Muscle of arm (tissue), 12 donors: ENCODE measurements around the gene MRTO4. TPM values are rescaled to one million over a fixed set of nuclear protein-coding genes. Genes with fewer than 3 reads are reported as not detected.

Experiments used
- DNase-seq: peaks from one replicate; pipeline ENCODE4 v3.0.0-alpha.2; 2013
- polyA plus RNA-seq, 12 donors: library from polyadenylated mRNA; unstranded; fragments of 120-200 nt; gene quantifications; one replicate each; pipeline ENCODE4 v1.2.1, GENCODE V29; 2013; ENCODE audit not compliant: insufficient read length in 12 of 12

Gene MRTO4
- polyA plus RNA-seq, 12 donors: 21.4 to 44.1 (median 25.6) TPM; not detected in 1

DNA sequence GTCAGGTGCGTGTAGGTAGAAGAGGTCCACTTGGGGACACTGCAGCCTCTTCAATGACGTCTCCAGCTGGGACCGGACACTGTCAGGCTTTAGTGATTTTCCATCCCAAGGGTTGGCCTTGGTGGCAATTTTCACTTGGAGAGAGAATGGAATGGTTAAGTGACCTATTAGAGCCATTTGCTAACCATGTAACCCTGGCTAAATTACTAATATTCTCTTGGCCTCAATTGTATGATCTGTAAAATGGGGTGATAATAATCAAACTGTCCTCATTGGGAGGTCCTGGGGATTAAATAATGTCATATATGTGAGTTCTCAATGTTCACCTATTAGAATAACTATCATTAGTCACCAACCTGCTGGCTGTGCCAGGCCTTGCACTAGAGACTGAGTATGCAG is 56.9 kb downstream of the MRTO4 start:
- no peak for DNase-seq

DNA sequence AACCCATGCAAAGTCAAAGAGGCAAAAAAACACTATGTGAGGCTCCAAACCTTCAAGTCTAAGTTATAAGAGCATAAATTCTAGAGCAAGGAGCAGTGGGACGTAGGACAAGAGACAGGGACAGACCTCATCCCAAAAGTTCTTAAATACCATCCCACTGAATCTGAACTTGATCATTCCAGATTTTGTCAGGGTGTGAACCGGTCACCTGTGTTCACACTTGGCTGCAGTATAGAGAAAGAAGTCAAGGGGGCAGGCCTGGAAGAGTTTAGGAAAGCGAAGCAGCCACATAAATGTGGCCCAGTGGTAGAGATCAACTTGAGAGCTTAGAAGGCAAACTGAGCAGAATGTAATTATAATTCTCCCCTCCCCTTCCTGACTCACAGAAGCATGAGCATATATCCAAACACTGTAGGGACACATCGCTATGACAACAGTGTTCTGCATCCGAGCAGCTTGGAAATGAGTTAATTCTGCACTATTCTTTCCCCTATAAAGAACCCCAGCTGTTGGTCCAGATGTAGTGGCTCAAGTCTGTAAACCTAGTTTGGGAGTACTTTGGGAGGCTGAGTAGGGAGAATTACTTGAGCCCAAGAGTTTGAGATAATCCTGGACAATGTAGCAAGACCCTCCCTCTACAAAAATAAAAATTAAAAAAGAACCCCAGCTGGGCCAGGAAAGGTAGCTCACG is 57.7 kb downstream of the MRTO4 start:
- DNase-seq: no peak

Other genes with a start within 250 kb of the MRTO4 start
- gene UBR4, start 41.5 kb upstream of the MRTO4 start, polyA plus RNA-seq: 10 to 100 TPM in 11 of 12 donors, not detected in 1; 63.1 to 98.9 (median 78.6) TPM
- gene EMC1, start 281 bp upstream of the MRTO4 start, polyA plus RNA-seq: 10 to 100 TPM in 11 of 12 donors, not detected in 1; 32.6 to 55.8 (median 36.6) TPM
- 1 to 10 TPM in 6 of 12 donors, under 1 TPM in 4, not detected in 2; 0.57 to 1.8 (median 1.2) TPM for gene AKR7A3, start 37.0 kb downstream of the MRTO4 start, polyA plus RNA-seq
- gene AKR7A2, start 60.3 kb downstream of the MRTO4 start, polyA plus RNA-seq: 10 to 100 TPM in 11 of 12 donors, not detected in 1; 27.6 to 47.7 (median 38.3) TPM
- gene SLC66A1, start 60.5 kb downstream of the MRTO4 start, polyA plus RNA-seq: 10 to 100 TPM in 3 of 12 donors, 1 to 10 TPM in 8, not detected in 1; 7.7 to 12.2 (median 8.7) TPM
- gene CAPZB, start 233.7 kb downstream of the MRTO4 start, polyA plus RNA-seq: 100 to 1,000 TPM in 11 of 12 donors, not detected in 1; 191 to 264 (median 235) TPM